ENCODE results near the gene UIMC1. TPM values are rescaled to one million over a fixed set of nuclear protein-coding genes. Genes with fewer than 3 reads are reported as not detected.

UIMC1 gene
- total RNA-seq, 4 donors from 2014 or later: 22.3 to 38.6 (median 27.7) TPM

- TF ChIP-seq CTCF (IDR thresholded peaks at IDR 0.05): no peak
- DNase-seq (ENCODE audit: low spot score) (no peak), ATAC-seq (ENCODE audit: low FRiP score) (no peak)
These were observed 99.8 kb downstream of the UIMC1 start for GRCh38 chr5:176906796-176907195.

GRCh38 chr5:176906126-176906525 lies 100.5 kb downstream of the UIMC1 start:
- TF ChIP-seq CTCF (IDR thresholded peaks at IDR 0.05): no peak
- DNase-seq (ENCODE audit: low spot score) (no peak), ATAC-seq (ENCODE audit: low FRiP score) (no peak)

GRCh38 chr5:176904276-176904675 lies 102.3 kb downstream of the UIMC1 start:
- no peak for DNase-seq (ENCODE audit: low spot score)
- TF ChIP-seq CTCF (IDR thresholded peaks at IDR 0.05): no peak
- no peak for ATAC-seq (ENCODE audit: low FRiP score)

GRCh38 chr5:176902911-176903664 lies 103.5 kb downstream of the UIMC1 start:
- no peak for TF ChIP-seq CTCF (IDR thresholded peaks at IDR 0.05)
- no peak for ATAC-seq (ENCODE audit: low FRiP score)
- no peak for DNase-seq (ENCODE audit: low spot score)

- TF ChIP-seq CTCF (IDR thresholded peaks at IDR 0.05): no peak
- DNase-seq (ENCODE audit: low spot score): no peak
- no peak for ATAC-seq (ENCODE audit: low FRiP score)
These were observed 104.3 kb downstream of the UIMC1 start for GRCh38 chr5:176902102-176902814.

GRCh38 chr5:176901260-176902101 lies 105.1 kb downstream of the UIMC1 start:
- DNase-seq (ENCODE audit: low spot score) (no peak), ATAC-seq (ENCODE audit: low FRiP score) (no peak)
- no peak for TF ChIP-seq CTCF (IDR thresholded peaks at IDR 0.05)
